Common myeloid progenitor, CD34-positive (primary cell): ENCODE results near the gene MLST8. TPM values are rescaled to one million over a fixed set of nuclear protein-coding genes. Genes with fewer than 3 reads are reported as not detected.

Experiments used
- CTCF ChIA-PET: fragments of 350-600 bp; sonication (Branson Sonifier 250); formaldehyde crosslinking; loops from one replicate; lab custom pipeline; 2021; ENCODE audit warnings: antibody characterized with exemption; lab: Charles Lee
- POLR2A ChIA-PET: fragments of 350-600 bp; sonication (Branson Sonifier 250); formaldehyde crosslinking; loops from one replicate; lab custom pipeline; 2021; ENCODE audit warnings: antibody characterized with exemption; lab: Charles Lee
- DNase-seq, 3 donors: peaks; one replicate each; pipeline versions ENCODE4 v3.0.0 to v3.0.0-alpha.2; 2013
- H3K27ac ChIP-seq, 2 experiments: 1 replicate in 1 of 2; 2 replicates in 1 of 2; pipeline ENCODE4 v1.7.0; 2013; ENCODE audit warnings: inconsistent platforms in 2 of 2, low read length in 2 of 2, mild to moderate bottlenecking in 2 of 2, low read depth in 1 of 2, moderate library complexity in 1 of 2; ENCODE audit not compliant: severe bottlenecking in 2 of 2, insufficient read depth in 1 of 2, poor library complexity in 1 of 2
- H3K27me3 ChIP-seq, 5 experiments: replicated peaks in 2 of 5; 1 replicate in 3 of 5; 2 replicates in 2 of 5; pipeline versions ENCODE4 v1.6.1 to v1.7.0; 2013; ENCODE audit warnings: low read length in 4 of 5, mild to moderate bottlenecking in 2 of 5, moderate library complexity in 2 of 5, inconsistent platforms in 1 of 5; ENCODE audit not compliant: insufficient read depth in 5 of 5, control insufficient read depth in 4 of 5
- H3K36me3 ChIP-seq, 4 experiments: 1 replicate in 2 of 4; 2 replicates in 2 of 4; pipeline versions ENCODE4 v1.6.1 to v1.7.0; 2013; ENCODE audit warnings: low read length in 3 of 4, control low read depth in 1 of 4, mild to moderate bottlenecking in 1 of 4; ENCODE audit not compliant: control insufficient read depth in 4 of 4, insufficient read depth in 4 of 4
- H3K4me1 ChIP-seq, 4 experiments: 1 replicate in 3 of 4; 2 replicates in 1 of 4; pipeline versions ENCODE4 v1.6.1 to v1.7.1; 2013; ENCODE audit warnings: low read length in 3 of 4, mild to moderate bottlenecking in 3 of 4, control low read depth in 1 of 4, inconsistent platforms in 1 of 4, moderate library complexity in 1 of 4; ENCODE audit not compliant: control insufficient read depth in 4 of 4, insufficient read depth in 4 of 4; ENCODE audit errors: control extremely low read depth in 1 of 4
- H3K4me3 ChIP-seq, 7 experiments: 1 replicate in 4 of 7; 2 replicates in 3 of 7; pipeline versions ENCODE4 v1.5.1 to v1.7.0; 2013; ENCODE audit warnings: mild to moderate bottlenecking in 7 of 7, low read length in 6 of 7, moderate library complexity in 6 of 7, inconsistent platforms in 2 of 7, low read depth in 2 of 7, control low read depth in 1 of 7; ENCODE audit not compliant: insufficient read depth in 4 of 7, control insufficient read depth in 1 of 7; ENCODE audit errors: extremely low read depth in 1 of 7
- H3K9me3 ChIP-seq, 5 experiments: 1 replicate in 4 of 5; 2 replicates in 1 of 5; pipeline versions ENCODE4 v1.6.1 to v1.7.1; 2013; ENCODE audit warnings: low read length in 4 of 5, mild to moderate bottlenecking in 2 of 5, inconsistent platforms in 1 of 5, low read depth in 1 of 5, moderate library complexity in 1 of 5; ENCODE audit not compliant: control insufficient read depth in 4 of 5, insufficient read depth in 2 of 5; ENCODE audit errors: control extremely low read depth in 1 of 5
- WGBS: methylation state at CpG from one replicate; pipeline ENCODE4 v1.1.5; 2013; ENCODE audit not compliant: insufficient coverage; 5-methylcytosine and 5-hydroxymethylcytosine counted together
- polyA plus RNA-seq: library from polyadenylated mRNA; unstranded; fragments of 120-200 nt; gene quantifications from one replicate; pipeline ENCODE4 v1.2.1, GENCODE V29; 2013

The MLST8 gene, protein sequence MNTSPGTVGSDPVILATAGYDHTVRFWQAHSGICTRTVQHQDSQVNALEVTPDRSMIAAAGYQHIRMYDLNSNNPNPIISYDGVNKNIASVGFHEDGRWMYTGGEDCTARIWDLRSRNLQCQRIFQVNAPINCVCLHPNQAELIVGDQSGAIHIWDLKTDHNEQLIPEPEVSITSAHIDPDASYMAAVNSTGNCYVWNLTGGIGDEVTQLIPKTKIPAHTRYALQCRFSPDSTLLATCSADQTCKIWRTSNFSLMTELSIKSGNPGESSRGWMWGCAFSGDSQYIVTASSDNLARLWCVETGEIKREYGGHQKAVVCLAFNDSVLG
- polyA plus RNA-seq = 30.9 TPM

DNA sequence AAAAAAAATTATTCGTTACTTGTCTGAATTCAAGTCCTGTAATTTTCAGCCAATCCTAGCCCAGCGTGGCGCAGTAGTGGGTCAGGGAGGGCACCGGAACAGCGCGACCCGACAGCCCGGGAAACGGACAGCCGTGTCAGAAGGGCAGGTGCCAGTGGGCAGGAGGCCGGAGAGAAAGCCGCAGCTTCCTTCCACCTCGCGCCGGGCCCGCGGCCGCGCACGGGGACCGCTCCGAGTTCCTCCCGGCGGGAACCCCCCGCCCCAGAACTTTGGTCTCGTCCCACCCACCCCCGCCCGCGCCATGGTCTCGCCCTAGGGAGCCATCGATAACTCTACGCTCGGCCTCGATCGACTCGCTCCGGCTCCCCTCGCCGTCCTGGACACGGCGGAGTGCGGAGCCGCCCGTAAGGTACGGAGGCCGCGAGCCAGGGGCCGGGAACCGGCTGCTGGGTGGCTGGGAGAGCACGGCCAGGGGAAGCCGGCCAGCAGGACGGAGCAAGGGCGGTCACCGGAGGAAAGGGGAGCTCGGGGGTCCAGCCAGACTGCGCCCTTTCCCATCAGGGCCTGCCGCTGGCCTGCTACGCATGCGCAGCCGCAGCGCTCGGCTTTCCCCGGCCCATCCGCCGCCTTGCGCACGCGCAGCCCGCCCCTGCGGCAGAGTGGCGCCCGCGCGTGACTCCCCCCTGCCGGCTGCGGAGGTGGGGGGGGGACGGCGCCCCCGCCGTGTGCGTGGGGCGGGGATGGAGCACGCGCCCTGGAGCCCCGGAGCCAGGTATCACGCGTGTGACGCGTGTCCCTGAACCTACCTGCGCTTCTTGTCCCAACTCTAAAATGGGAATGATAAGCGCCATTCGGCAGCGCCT, at the start of gene MLST8:
Gene MLST8 (plus strand): TSS at position 351 of the 863 bp plus-strand sequence. CDS start 632 bp downstream, outside the sequence.
- H3K27me3 ChIP-seq = peaks cover 0 to 2% (median 0%) of the 10 kb centered on the region in 5 experiments
- peak; percentile 91 to 95 (median 94) for DNase-seq
- peaks cover 6 to 37% (median 31%) of the 10 kb centered on the region in 4 experiments for H3K36me3 ChIP-seq
- H3K27ac ChIP-seq = peak within 1 kb of the TSS; percentile 66 to 91
- ChIA-PET CTCF (interaction anchor here (1.7 kb wide), 1 partner anchor 50 kb away, joined by 4 read pairs; the partner anchor contains the start of gene TRAF7), POLR2A (interaction anchor here (0.7 to 1.8 kb wide), 3 partner anchors 9 to 240 kb away, joined by 3 to 5 read pairs (median 3); partner anchors contain the start of genes PGP and TRAF7)
- 0% methylated on average over 73 of the region's 93 CpGs for WGBS
- peak within 1 kb of the TSS; percentile 79 to 99 (median 89) for H3K4me3 ChIP-seq
- peaks cover 0 to 21% (median 14%) of the 10 kb centered on the region in 4 experiments for H3K4me1 ChIP-seq
- no peaks in the 10 kb centered on the region for H3K9me3 ChIP-seq

DNA sequence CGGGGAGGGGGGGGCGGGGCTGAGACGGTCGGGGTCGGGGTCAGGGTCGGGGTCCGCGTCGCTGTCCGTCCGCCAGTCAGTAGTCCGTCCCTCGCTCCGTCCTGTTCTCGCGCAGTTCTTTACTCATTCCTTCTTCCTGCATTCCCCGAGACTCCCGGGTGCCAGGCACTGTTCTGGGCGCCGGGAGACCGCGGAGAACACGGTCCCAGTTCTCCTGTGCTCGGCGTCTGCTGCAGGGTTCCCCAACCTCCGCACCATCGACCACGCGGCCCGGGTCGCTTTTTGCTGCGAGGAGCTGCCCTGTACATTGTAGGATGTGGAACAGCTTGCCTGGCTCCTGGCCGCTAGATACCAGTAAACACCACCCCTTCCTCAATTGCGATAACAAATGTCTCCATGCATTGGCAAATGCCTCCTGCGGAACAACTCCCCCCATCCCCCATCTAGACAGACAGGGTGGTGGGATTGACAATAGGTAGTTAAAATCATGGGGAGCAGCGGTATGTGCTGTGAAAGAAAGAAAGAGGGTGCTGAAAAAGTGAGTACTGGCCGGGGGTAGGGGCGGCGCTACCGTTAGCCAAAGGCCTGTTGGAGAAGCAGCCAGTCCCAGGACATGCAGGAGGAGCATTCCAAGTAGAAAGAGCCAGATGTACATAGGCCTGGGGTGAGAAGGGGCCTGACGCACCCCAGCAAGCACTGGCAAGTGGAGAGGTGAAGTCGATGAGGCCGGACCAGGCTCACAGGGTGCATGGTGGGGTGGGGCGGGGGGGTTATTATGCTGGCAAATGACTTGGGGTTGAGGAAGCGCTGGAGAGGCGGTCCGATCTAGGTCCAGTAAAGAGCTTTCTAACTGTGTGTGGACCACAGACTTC, 49.0 kb upstream of the MLST8 start:
- Histone ChIP-seq H3K4me1 (peaks cover 6 to 46% (median 45%) of the 10 kb centered on the region in 4 experiments), H3K4me3 (peak overlapping the region; percentile 49 to 98 (median 83)), H3K27ac (peak overlapping the region; percentile 50 to 73), H3K27me3 (no peaks in the 10 kb centered on the region), H3K9me3 (no peaks in the 10 kb centered on the region), H3K36me3 (peaks cover 2 to 39% (median 12%) of the 10 kb centered on the region in 4 experiments)
- peak; percentile 25 to 57 (median 46) for DNase-seq
- WGBS = 8% methylated on average over 35 of the region's 47 CpGs
- POLR2A ChIA-PET = interaction anchor here (0.6 to 2.7 kb wide), 19 partner anchors 10 to 373 kb away, joined by 3 to 15 read pairs (median 4); partner anchors contain the start of genes AMDHD2, ECI1, MLST8 and NTHL1
- CTCF ChIA-PET = interaction anchor here (1.5 to 5.3 kb wide), 4 partner anchors 16 to 150 kb away, joined by 3 to 80 read pairs (median 4); partner anchors contain the start of gene ECI1

DNA sequence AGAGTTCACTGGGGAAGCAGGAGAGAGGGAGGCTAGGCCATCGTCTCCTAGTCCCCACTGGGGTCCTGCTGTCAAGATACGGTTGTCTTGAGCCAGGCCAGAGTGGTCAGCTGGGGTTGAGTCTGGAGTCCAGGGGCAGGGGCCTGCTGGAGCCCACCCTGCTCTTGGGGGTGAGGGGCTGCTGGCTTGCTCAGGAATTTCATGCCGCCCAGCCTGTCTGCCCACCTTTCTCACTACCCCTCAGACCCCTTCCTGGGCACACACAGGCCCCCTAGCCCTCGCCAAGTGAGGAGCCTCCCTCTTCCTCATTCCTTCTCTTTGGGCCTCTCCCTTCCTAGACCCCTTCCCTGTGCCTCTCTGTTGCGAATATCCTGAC, 48.4 kb upstream of the MLST8 start:
- H3K36me3 ChIP-seq = peaks cover 0 to 37% (median 6%) of the 10 kb centered on the region in 4 experiments
- WGBS = 89% methylated on average over 5 of the region's 5 CpGs
- H3K4me1 ChIP-seq = peaks cover 6 to 45% (median 42%) of the 10 kb centered on the region in 4 experiments
- peak overlapping the region in 5 of 7 experiments; percentile 77 to 98 (median 86) for H3K4me3 ChIP-seq
- CTCF ChIA-PET = interaction anchor here (1.5 kb wide), 1 partner anchor 95 kb away, joined by 3 read pairs; the partner anchor contains the start of gene ECI1
- no peak for DNase-seq
- H3K27me3 ChIP-seq = no peaks in the 10 kb centered on the region
- H3K27ac ChIP-seq = peak overlapping the region in 1 of 2 experiments; percentile 73
- H3K9me3 ChIP-seq = no peaks in the 10 kb centered on the region
- POLR2A ChIA-PET = no interaction called here

DNA sequence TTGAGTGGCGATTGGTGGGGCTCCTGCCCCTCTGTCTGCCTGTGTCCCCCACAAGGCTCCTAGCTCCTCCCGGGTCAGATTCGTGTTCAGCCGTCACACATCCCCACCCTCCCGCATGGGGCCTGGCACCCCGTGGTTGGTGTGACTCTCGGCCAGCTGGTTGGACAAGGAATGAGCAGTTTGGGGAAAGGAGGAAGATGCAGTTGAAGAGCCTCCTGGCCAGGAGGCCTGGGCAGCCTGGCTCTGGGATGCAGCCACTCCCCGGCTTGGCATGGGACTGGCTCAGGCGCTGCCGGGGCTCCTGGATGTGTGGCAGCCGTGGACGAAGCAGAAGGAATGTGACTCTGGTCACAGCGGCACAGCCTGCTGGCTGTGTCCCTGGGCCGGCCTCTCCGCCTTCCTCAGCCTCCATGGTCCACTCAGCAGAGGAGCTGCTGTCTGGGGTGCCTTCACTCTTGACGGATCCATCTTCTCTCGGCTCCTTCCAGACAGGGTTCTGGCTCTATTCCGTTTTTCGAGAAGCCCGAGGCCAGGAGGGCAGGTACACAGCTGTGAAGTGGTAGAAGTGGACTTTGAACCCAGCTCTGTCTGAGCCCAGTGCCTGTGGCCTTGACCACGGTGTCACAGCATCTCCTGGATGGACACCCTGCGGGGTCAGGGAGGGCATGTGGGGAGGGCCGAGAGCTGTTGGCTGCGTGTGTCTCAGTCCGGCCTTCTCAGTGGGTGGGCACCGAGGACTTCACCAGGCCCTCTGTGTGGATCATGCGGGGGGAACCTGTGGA, 47.6 kb upstream of the MLST8 start:
- peaks cover 0 to 32% (median 4%) of the 10 kb centered on the region in 4 experiments for H3K36me3 ChIP-seq
- WGBS = 96% methylated on average over 21 of the region's 27 CpGs
- no peak for DNase-seq
- no peak overlapping the region for H3K4me3 ChIP-seq
- H3K4me1 ChIP-seq = peaks cover 6 to 40% (median 36%) of the 10 kb centered on the region in 4 experiments
- POLR2A ChIA-PET = no interaction called here
- H3K9me3 ChIP-seq = no peaks in the 10 kb centered on the region
- H3K27me3 ChIP-seq = no peaks in the 10 kb centered on the region
- peak overlapping the region in 1 of 2 experiments; percentile 58 for H3K27ac ChIP-seq
- CTCF ChIA-PET = no interaction called here

DNA sequence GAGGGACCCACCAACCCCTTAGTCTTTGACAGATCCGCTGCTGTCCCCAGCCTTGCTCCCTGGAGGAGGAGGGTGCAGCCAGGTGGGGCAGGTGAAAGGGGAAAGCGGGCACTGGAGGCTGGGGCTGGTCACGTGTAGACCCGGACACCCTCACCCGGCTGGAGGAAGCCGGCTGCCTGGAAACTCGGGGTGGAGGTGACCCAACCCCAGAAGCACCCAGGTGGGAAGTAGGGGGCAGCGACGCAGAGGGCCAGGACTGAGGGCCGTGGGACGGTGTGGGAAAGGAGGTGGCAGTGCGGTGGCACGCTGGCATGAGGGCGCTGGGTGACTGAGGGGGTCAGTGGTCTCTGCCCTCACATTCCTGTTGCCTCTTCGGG, 47.0 kb upstream of the MLST8 start:
- H3K36me3 ChIP-seq = peaks cover 0 to 30% (median 0%) of the 10 kb centered on the region in 4 experiments
- peak overlapping the region in 1 of 2 experiments; percentile 58 for H3K27ac ChIP-seq
- ChIA-PET CTCF (no interaction called here), POLR2A (no interaction called here)
- 93% methylated on average over 14 of the region's 15 CpGs for WGBS
- H3K4me3 ChIP-seq = no peak overlapping the region
- H3K4me1 ChIP-seq = peaks cover 6 to 34% (median 30%) of the 10 kb centered on the region in 4 experiments
- H3K27me3 ChIP-seq = no peaks in the 10 kb centered on the region
- no peaks in the 10 kb centered on the region for H3K9me3 ChIP-seq
- DNase-seq = no peak
